Astrocyte (in vitro differentiated cells and primary cell): ENCODE results near the gene CYBA.

Experiments
- EZH2 ChIP-seq: IDR thresholded peaks from 2 replicates; pipeline ENCODE4 v1.6.1; 2012; ENCODE audit warnings: mild to moderate bottlenecking, low read length, inconsistent platforms; ENCODE audit not compliant: insufficient read depth
- TF ChIP-seq, protein P1 (sequence below): IDR thresholded peaks from 2 replicates; pipeline ENCODE4 v1.5.1; 2011; ENCODE audit warnings: low read depth, mild to moderate bottlenecking, inconsistent platforms, low read length, moderate library complexity; ENCODE audit not compliant: insufficient read depth

DNA sequence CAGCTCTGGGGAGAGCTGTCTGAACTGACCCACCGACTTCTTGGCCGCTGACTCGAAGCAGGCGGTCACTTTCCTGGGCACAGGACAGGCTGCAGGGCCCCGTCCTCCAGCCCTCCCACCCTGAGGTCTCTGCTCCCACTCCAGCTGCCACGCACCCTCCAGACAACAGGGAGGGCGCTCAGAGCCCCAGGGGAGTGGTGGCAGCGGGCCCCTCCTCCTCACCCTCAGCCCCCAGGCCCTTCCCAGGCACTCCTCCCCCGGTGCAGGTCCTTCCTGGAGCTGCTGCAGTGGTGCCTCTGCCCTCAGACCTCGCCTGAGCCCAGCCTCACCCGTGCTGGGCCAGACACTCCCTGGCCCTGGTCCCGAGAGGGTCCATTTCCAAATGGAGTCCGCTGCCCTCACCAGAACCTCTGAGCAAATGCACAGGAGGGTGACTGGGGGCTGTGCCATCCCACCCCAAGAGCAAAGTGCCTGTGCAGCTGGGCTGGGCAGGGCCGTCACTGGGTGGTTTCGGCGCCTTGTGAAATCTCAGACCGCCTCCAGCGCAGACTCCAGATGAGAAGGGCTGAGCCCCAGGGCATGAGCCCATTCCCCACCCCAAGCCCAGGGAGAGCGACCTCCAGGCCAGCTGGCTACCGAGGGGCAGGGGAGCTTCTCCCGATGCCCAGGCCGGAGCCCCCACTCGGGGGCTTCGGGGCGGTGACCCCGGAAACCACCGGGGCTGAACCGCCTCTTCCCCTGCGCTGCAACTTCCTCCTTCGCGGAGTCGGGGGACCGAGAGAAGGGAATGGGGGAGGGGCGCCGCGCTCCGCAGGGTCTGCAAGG lies 717 bp downstream of the CYBA start:
- TF ChIP-seq, protein P1, sequence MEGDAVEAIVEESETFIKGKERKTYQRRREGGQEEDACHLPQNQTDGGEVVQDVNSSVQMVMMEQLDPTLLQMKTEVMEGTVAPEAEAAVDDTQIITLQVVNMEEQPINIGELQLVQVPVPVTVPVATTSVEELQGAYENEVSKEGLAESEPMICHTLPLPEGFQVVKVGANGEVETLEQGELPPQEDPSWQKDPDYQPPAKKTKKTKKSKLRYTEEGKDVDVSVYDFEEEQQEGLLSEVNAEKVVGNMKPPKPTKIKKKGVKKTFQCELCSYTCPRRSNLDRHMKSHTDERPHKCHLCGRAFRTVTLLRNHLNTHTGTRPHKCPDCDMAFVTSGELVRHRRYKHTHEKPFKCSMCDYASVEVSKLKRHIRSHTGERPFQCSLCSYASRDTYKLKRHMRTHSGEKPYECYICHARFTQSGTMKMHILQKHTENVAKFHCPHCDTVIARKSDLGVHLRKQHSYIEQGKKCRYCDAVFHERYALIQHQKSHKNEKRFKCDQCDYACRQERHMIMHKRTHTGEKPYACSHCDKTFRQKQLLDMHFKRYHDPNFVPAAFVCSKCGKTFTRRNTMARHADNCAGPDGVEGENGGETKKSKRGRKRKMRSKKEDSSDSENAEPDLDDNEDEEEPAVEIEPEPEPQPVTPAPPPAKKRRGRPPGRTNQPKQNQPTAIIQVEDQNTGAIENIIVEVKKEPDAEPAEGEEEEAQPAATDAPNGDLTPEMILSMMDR: no peak
- no peak for TF ChIP-seq EZH2
